Small intestine (tissue), 7 donors: ENCODE measurements around the gene TCP11L1. TPM values are rescaled to one million over a fixed set of nuclear protein-coding genes. Genes with fewer than 3 reads are reported as not detected.

Experiments
- DNase-seq, 2 donors: peaks; one replicate each; pipeline versions ENCODE4 v3.0.0 to v3.0.0-alpha.2; 2013
- FAIRE-seq: peaks from 2 replicates; lab custom pipeline; 2012; peaks lifted over from hg19 to GRCh38; lab: Jason Lieb, UNC
- H3K27ac ChIP-seq, 3 donors: one replicate each; pipeline ENCODE4 v1.5.1; 2013; ENCODE audit warnings: low read length in 2 of 3, mild to moderate bottlenecking in 2 of 3, control low read depth in 1 of 3, inconsistent platforms in 1 of 3, low read depth in 1 of 3, moderate library complexity in 1 of 3
- H3K27me3 ChIP-seq, 3 donors: one replicate each; pipeline ENCODE4 v1.6.1; 2013; ENCODE audit warnings: low read length in 3 of 3, inconsistent platforms in 1 of 3; ENCODE audit not compliant: control insufficient read depth in 3 of 3, insufficient read depth in 3 of 3
- H3K36me3 ChIP-seq, 3 donors: one replicate each; pipeline ENCODE4 v1.6.1; 2013; ENCODE audit warnings: low read length in 3 of 3, inconsistent platforms in 1 of 3, low read depth in 1 of 3, mild to moderate bottlenecking in 1 of 3, moderate library complexity in 1 of 3; ENCODE audit not compliant: control insufficient read depth in 3 of 3, insufficient read depth in 2 of 3
- H3K4me1 ChIP-seq, 3 donors: one replicate each; pipeline ENCODE4 v1.6.1; 2013; ENCODE audit warnings: low read length in 2 of 3, inconsistent platforms in 1 of 3, low read depth in 1 of 3, mild to moderate bottlenecking in 1 of 3, moderate library complexity in 1 of 3; ENCODE audit not compliant: control insufficient read depth in 3 of 3, insufficient read depth in 2 of 3
- H3K4me3 ChIP-seq, 3 donors: one replicate each; pipeline ENCODE4 v1.5.1; 2013; ENCODE audit warnings: low read length in 3 of 3, control low read depth in 1 of 3, inconsistent platforms in 1 of 3, low read depth in 1 of 3, mild to moderate bottlenecking in 1 of 3, moderate library complexity in 1 of 3
- H3K9me3 ChIP-seq, 2 donors: one replicate each; pipeline ENCODE4 v1.6.1; 2013; ENCODE audit warnings: low read depth in 1 of 2, low read length in 1 of 2; ENCODE audit not compliant: control insufficient read depth in 2 of 2, insufficient read depth in 1 of 2
- WGBS, 3 donors: extraction: QIAGEN DNeasy Blood & Tissue Kit; methylation state at CpG; one replicate each; pipeline ENCODE4 v1.1.7; 2013; 5-methylcytosine and 5-hydroxymethylcytosine counted together
- polyA plus RNA-seq, 4 donors: library from polyadenylated mRNA; stranded (reverse) in 3 of 4; unstranded in 1 of 4; fragments of 200-250 nt in 3 of 4; fragments of 120-200 nt in 1 of 4; gene quantifications; one replicate each; pipeline versions ENCODE4 v1.2.1 to v1.2.3, GENCODE V29; 2013
- donor health status: healthy with polysubstance abuse.
- donor health status: control.
- donor health status: control.
- donor health status: Bipolar disorder and iron deficiency.
- donor health status: healthy.

The TCP11L1 gene
- polyA plus RNA-seq, 4 donors: 5.4 to 13.9 (median 10.5) TPM

GRCh38 chr11:33005175-33005574 lies 34.2 kb upstream of the TCP11L1 start:
- Histone ChIP-seq H3K4me3 (no peak overlapping the region), H3K4me1 (no peaks in the 10 kb centered on the region), H3K36me3 (no peaks in the 10 kb centered on the region), H3K9me3 (no peaks in the 10 kb centered on the region), H3K27me3 (no peaks in the 10 kb centered on the region), H3K27ac (no peak overlapping the region)
- DNase-seq (no peak), FAIRE-seq (no peak)
- WGBS, 3 donors: 34 to 42% (median 34%) methylated on average over 2 of the region's 2 CpGs

GRCh38 chr11:33006010-33006409 lies 33.4 kb upstream of the TCP11L1 start:
- Histone ChIP-seq H3K27ac (no peak overlapping the region), H3K4me3 (no peak overlapping the region), H3K36me3 (no peaks in the 10 kb centered on the region), H3K4me1 (no peaks in the 10 kb centered on the region), H3K9me3 (no peaks in the 10 kb centered on the region), H3K27me3 (no peaks in the 10 kb centered on the region)
- DNase-seq (no peak), FAIRE-seq (no peak)

- DNase-seq (peak; percentile 33 to 57), FAIRE-seq (no peak)
- Histone ChIP-seq H3K36me3 (no peaks in the 10 kb centered on the region), H3K4me3 (no peak overlapping the region), H3K9me3 (no peaks in the 10 kb centered on the region), H3K27ac (no peak overlapping the region), H3K27me3 (peaks cover 0 to 2% (median 0%) of the 10 kb centered on the region in 3 donors), H3K4me1 (peaks cover 0 to 19% (median 2%) of the 10 kb centered on the region in 3 donors)
- WGBS, 3 donors: 5 to 33% (median 32%) methylated on average over 1 of the region's 1 CpG
Measured at GRCh38 chr11:33013755-33014154, 25.6 kb upstream of the TCP11L1 start.

- no peak for FAIRE-seq
- Histone ChIP-seq H3K27ac (peak within 1 kb of the TSS; percentile 70 to 85 (median 82)), H3K27me3 (peaks cover 0 to 2% (median 0%) of the 10 kb centered on the region in 3 donors), H3K4me3 (peak within 1 kb of the TSS; percentile 52 to 89 (median 81)), H3K9me3 (no peaks in the 10 kb centered on the region), H3K4me1 (peaks cover 0 to 36% (median 2%) of the 10 kb centered on the region in 3 donors), H3K36me3 (peaks cover 0 to 3% (median 0%) of the 10 kb centered on the region in 3 donors)
- peak; percentile 92 to 97 for DNase-seq
- 2 to 4% (median 3%) methylated on average over 51 to 89 of the region's 89 CpGs for WGBS, 3 donors
Measured at GRCh38 chr11:33015621-33016551, 23.5 kb upstream of the TCP11L1 start, which contains the start of gene DEPDC7. DEPDC7 (plus strand) TSS chr11:33015878; CDS start chr11:33015956, 78 bp downstream.

GRCh38 chr11:33016654-33017053 lies 22.7 kb upstream of the TCP11L1 start:
- Histone ChIP-seq H3K9me3 (no peaks in the 10 kb centered on the region), H3K4me3 (peak overlapping the region in 2 of 3 donors; percentile 81 to 89), H3K27me3 (peaks cover 0 to 2% (median 0%) of the 10 kb centered on the region in 3 donors), H3K27ac (peak overlapping the region in 2 of 3 donors; percentile 82 to 85), H3K4me1 (peaks cover 0 to 39% (median 2%) of the 10 kb centered on the region in 3 donors), H3K36me3 (peaks cover 0 to 3% (median 0%) of the 10 kb centered on the region in 3 donors)
- 15 to 39% (median 31%) methylated on average over 4 of the region's 4 CpGs for WGBS, 3 donors
- FAIRE-seq: no peak
- DNase-seq: peak in 1 of 2 donors; percentile 26

- peak overlapping the region; percentile 74 to 85 (median 82) for H3K27ac ChIP-seq
- peaks cover 0 to 38% (median 0%) of the 10 kb centered on the region in 3 donors for H3K4me1 ChIP-seq
- WGBS, 3 donors: 23 to 65% (median 38%) methylated on average over 9 of the region's 9 CpGs
- no peaks in the 10 kb centered on the region for H3K9me3 ChIP-seq
- DNase-seq (peak in 1 of 2 donors; percentile 44), FAIRE-seq (no peak)
- H3K27me3 ChIP-seq: peaks cover 0 to 2% (median 0%) of the 10 kb centered on the region in 3 donors
- peak overlapping the region in 2 of 3 donors; percentile 81 to 89 for H3K4me3 ChIP-seq
- H3K36me3 ChIP-seq: peaks cover 0 to 3% (median 0%) of the 10 kb centered on the region in 3 donors
Measured at GRCh38 chr11:33017478-33017877, 21.9 kb upstream of the TCP11L1 start.

GRCh38 chr11:33017965-33018364 lies 21.4 kb upstream of the TCP11L1 start:
- H3K9me3 ChIP-seq: no peaks in the 10 kb centered on the region
- H3K27me3 ChIP-seq: peaks cover 0 to 2% (median 0%) of the 10 kb centered on the region in 3 donors
- peaks cover 0 to 36% (median 0%) of the 10 kb centered on the region in 3 donors for H3K4me1 ChIP-seq
- H3K4me3 ChIP-seq: peak overlapping the region in 2 of 3 donors; percentile 81 to 89
- H3K36me3 ChIP-seq: peaks cover 0 to 3% (median 0%) of the 10 kb centered on the region in 3 donors
- H3K27ac ChIP-seq: peak overlapping the region in 2 of 3 donors; percentile 82 to 85
- FAIRE-seq (no peak), DNase-seq (peak; percentile 71 to 76)
- 21 to 64% (median 51%) methylated on average over 3 of the region's 3 CpGs for WGBS, 3 donors

- Histone ChIP-seq H3K27ac (peak overlapping the region in 1 of 3 donors; percentile 85), H3K36me3 (peaks cover 0 to 3% (median 0%) of the 10 kb centered on the region in 3 donors), H3K4me3 (peak overlapping the region in 1 of 3 donors; percentile 25), H3K9me3 (no peaks in the 10 kb centered on the region), H3K4me1 (peaks cover 0 to 36% (median 0%) of the 10 kb centered on the region in 3 donors), H3K27me3 (peaks cover 0 to 2% (median 0%) of the 10 kb centered on the region in 3 donors)
- FAIRE-seq (no peak), DNase-seq (no peak)
- WGBS, 3 donors: 78 to 83% (median 79%) methylated on average over 6 of the region's 6 CpGs
Measured at GRCh38 chr11:33018840-33019239, 20.5 kb upstream of the TCP11L1 start.
